HG02678 (cell line): ENCODE results near the gene AARS1.
"Not testable (repeated sequence)": the region's sequence is repeated elsewhere in the genome, so short reads cannot be mapped to it uniquely, and the experiment has no call there.

Source experiments
- ATAC-seq: cut with Tn5 transposase; IDR thresholded peaks from one replicate; pipeline ENCODE4 v1.9.1; 2021; ENCODE audit warnings: mild to moderate bottlenecking, moderate library complexity; ENCODE audit not compliant: unreplicated experiment

Gene AARS1

DNA sequence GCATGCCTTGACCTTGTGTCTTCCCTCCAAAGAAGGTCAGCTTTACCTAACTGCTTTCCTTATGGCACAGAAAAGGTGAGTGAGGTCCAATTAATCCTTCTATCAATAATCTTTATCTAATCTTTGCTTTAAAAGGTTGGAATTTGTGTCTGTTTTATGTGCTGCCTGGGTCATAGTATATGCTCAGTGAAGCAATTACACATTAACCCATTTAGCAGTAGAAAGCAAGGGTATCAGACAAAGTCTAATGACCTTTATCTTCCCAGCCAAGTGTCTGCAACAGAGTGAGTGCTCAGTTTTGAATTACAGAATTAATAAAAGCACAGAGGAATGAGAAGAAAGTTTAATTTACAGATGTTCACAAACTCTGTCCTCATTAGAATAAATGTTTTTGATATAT, 63.3 kb downstream of the AARS1 start:
- not testable (repeated sequence) for ATAC-seq

DNA sequence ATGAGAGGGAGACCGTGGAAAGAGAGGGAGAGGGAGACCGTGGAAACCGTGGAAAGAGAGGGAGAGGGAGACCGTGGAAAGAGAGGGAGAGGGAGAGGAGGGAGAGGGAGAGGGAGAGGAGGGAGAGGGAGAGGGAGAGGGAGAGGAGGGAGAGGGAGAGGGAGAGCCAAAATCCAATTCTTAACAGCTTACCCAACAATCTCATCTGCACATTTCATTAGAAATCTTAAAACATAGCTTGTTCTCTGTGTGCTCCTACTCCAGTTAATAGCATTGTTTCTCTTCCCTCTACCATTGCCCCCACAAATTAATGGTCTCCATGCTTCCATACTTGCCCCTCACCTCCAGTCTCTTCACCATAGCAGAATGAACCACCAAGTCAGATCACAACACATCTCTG, 63.9 kb downstream of the AARS1 start:
- not testable (repeated sequence) for ATAC-seq

DNA sequence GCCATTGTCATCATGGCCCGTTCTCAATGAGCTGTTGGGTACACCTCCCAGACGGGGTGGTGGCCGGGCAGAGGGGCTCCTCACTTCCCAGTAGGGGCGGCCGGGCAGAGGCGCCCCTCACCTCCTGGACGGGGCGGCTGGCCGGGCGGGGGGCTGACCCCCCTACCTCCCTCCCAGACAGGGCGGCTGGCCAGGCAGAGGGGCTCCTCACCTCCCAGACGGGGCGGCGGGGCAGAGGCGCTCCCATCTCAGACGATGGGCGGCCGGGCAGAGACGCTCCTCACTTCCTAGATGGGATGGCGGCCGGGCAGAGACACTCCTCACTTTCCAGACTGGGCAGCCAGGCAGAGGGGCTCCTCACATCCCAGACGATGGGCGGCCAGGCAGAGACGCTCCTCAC, 64.7 kb downstream of the AARS1 start:
- not testable (repeated sequence) for ATAC-seq

DNA sequence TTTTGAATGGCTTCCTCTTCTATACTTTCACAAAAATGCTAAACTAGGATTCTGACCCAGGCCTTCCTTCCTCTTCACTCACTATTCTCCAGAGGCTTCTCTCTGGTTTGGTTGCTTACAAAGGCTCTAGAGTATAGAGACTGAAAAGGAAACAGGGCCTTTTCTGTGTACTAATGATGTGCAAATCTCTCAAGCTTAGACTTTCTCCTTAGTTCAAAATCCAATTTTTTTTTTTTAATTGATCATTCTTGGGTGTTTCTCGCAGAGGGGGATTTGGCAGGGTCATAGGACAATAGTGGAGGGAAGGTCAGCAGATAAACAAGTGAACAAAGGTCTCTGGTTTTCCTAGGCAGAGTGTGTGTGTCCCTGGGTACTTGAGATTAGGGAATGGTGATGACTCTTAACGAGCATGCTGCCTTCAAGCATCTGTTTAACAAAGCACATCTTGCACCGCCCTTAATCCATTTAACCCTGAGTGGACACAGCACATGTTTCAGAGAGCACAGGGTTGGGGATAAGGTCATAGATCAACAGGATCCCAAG, 65.3 kb downstream of the AARS1 start:
- not testable (repeated sequence) for ATAC-seq

DNA sequence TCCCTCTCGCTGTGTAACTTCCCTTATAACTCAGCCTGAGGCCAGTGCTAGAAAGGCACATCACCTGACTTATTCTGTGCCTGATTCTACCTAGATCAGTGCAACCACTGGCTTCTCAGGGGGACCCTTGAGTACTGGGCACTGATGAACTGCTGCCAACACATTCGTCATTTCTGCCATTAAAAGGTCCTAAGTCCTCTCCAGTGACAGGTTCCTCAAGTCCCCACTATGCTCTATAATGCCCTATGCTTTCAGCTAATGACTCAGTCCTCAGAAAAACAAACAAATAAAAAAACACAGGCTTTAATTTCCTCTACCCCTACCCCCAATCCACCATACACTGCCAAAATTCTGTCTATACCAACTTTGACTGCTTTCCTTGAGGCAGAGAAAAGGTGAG, 66.1 kb downstream of the AARS1 start:
- not testable (repeated sequence) for ATAC-seq

DNA sequence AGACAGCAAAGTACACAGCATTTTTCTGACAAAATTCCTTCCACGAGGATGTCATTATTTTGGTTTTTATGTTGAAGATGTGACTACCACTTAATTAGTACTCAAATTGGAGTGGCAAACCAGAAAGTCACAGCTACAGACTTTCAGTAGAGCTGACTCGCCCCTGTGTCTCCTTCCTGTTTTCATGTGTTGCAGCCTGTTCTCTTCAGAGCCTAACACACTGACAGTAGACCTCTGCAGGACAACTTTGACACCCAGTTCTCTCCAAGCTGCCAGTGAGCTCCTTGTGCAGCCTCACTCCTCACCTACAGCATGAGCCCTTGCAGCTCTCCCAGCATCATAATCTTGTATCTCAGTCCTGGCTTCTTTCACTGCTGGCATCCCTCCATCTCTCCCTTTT, 66.7 kb downstream of the AARS1 start:
- not testable (repeated sequence) for ATAC-seq

DNA sequence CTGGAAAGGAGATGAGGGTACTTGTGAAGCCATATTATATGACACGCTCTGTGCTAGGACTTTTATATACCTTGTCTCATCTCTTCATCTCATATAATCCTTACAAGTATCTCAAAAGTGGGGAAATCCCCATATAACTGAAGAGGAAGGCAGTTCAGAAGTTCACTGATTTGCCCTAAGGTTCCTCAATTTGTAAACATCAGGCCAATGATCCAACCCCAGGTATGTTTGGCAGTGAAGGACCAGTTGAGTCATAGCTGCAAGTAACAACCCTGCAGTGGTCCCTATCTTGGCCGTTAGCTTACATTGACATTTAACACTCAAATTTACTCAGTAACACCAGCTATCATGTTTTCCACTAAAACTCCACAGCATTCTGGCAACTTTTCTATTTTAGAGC, 70.7 kb downstream of the AARS1 start:
- ATAC-seq = not testable (repeated sequence)

DNA sequence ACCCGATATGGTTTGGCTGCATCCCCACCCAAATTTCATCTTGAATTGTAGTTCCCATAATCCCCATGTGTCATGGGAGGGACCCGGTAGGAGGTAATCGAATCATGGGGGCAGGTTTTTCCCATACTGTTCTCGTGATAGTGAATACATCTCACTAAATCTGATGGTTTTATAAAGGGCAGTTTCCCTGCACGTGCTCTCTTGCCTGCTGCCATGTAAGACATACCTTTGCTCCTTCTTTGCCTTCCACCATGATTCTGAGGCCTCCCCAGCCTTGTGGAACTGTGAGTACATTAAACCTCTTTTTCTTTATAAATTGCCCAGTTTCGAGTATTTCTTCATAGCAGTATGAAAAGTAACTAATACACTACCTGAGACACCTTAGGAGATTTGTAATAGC, 82.9 kb downstream of the AARS1 start:
- not testable (repeated sequence) for ATAC-seq

DNA sequence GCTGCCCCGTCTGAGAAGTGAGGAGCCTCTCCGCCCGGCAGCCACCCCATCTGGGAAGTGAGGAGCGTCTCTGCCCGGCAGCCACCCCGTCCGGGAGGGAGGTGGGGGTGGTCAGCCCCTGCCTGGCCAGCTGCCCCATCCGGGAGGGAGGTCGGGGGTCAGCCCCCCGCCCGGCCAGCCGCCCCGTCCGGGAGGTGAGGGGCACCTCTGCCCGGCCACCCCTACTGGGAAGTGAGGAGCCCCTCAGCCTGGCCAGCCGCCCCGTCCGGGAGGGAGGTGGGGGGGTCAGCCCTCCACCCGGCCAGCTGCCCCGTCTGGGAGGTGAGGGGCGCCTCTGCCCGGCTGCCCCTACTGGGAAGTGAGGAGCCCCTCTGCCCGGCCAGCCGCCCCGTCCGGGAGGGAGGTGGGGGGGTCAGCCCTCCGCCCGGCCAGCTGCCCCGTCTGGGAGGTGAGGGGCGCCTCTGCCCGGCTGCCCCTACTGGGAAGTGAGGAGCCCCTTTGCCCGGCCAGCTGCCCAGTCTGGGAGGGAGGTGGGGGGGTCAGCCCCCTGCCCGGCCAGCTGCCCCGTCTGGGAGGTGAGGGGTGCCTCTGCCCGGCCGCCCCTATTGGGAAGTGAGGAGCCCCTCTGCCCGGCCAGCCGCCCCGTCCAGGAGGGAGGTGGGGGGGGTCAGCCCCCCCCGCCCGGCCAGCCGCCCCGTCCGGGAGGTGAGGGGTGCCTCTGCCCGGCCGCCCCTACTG, 84.5 kb downstream of the AARS1 start:
- ATAC-seq = not testable (repeated sequence)

DNA sequence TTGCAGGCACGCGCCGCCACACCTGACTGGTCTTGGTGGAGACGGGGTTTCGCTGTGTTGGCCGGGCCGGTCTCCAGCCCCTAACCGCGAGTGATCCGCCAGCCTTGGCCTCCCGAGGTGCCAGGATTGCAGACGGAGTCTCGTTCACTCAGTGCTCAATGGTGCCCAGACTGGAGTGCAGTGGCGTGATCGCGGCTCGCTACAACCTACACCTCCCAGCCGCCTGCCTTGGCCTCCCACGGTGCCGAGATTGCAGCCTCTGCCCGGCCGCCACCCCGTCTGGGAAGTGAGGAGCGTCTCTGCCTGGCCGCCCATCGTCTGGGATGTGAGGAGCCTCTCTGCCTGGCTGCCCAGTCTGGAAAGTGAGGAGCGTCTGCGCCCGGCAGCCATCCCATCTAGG, 85.3 kb downstream of the AARS1 start:
- ATAC-seq = not testable (repeated sequence)

DNA sequence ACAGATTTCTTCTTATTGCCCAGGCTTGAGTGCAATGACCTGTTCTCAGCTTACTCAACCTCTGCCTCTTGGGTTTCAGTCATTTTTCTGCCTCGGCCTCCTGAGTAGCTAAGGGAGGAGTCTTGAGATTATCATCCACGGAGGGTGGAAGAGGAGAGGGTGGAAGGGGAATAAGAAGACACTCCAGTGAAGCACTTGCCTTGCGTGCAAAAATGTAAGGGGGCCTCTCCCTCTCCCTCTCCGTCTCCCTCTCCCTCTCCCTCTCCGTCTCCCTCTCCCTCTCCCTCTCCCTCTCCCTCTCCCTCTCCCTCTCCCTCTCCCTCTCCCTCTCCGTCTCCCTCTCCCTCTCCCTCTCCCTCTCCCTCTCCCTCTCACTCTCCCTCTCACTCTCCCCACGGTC, 85.8 kb downstream of the AARS1 start:
- not testable (repeated sequence) for ATAC-seq
